AG20443 (cell line): Measurements from ENCODE around the gene AATK.
A peak's percentile ranks its signal among the peaks of the same experiment; 100 is the strongest.

Source experiments
- DNase-seq: peaks from one replicate; pipeline ENCODE4 v3.0.0; 2012; ENCODE audit warnings: low spot score, mixed read lengths

AATK gene

GRCh38 chr17:81166033-81166492, at the start of gene AATK:
AATK (minus strand) TSS chr17:81166221; CDS start chr17:81165992, 229 bp downstream.
- no peak for DNase-seq

- no peak for DNase-seq
Observed at GRCh38 chr17:81213978-81214377, 48.0 kb upstream of the AATK start.

GRCh38 chr17:81212365-81212764, 46.3 kb upstream of the AATK start:
- no peak for DNase-seq

- DNase-seq: no peak
Observed at GRCh38 chr17:81210868-81211267, 44.8 kb upstream of the AATK start.

GRCh38 chr17:81210466-81210865, 44.4 kb upstream of the AATK start:
- no peak for DNase-seq

- DNase-seq: no peak
Observed at GRCh38 chr17:81209141-81209540, 43.1 kb upstream of the AATK start.

- DNase-seq: no peak
Observed at GRCh38 chr17:81208651-81209050, 42.6 kb upstream of the AATK start.

- DNase-seq: no peak
Observed at GRCh38 chr17:81207610-81208581, 41.9 kb upstream of the AATK start.

- DNase-seq: no peak
Observed at GRCh38 chr17:81206657-81207056, 40.6 kb upstream of the AATK start.

GRCh38 chr17:81206166-81206565, 40.1 kb upstream of the AATK start:
- DNase-seq: no peak

- DNase-seq: no peak
Observed at GRCh38 chr17:81204578-81204977, 38.6 kb upstream of the AATK start.

GRCh38 chr17:81203136-81203535, 37.1 kb upstream of the AATK start:
- DNase-seq: no peak

GRCh38 chr17:81202318-81202717, 36.3 kb upstream of the AATK start:
- no peak for DNase-seq

- peak; percentile 88 for DNase-seq
Observed at GRCh38 chr17:81200695-81201580, 34.9 kb upstream of the AATK start.

- no peak for DNase-seq
Observed at GRCh38 chr17:81200201-81200600, 34.2 kb upstream of the AATK start.

GRCh38 chr17:81199482-81199830, 33.4 kb upstream of the AATK start:
- DNase-seq: no peak

- no peak for DNase-seq
Observed at GRCh38 chr17:81198826-81199481, 32.9 kb upstream of the AATK start.

GRCh38 chr17:81197831-81198490, 31.9 kb upstream of the AATK start:
- no peak for DNase-seq

- no peak for DNase-seq
Observed at GRCh38 chr17:81197409-81197795, 31.4 kb upstream of the AATK start.

GRCh38 chr17:81196505-81197408, 30.7 kb upstream of the AATK start:
- DNase-seq: no peak
